ENCODE measurements around the gene MTR.

- TF ChIP-seq REST (IDR thresholded peaks at IDR 0.05; ENCODE audit: insufficient read depth in 1 of 2, low read depth in 2 of 2, low read length in 2 of 2) (no peak), SIN3A (IDR thresholded peaks at IDR 0.05; ENCODE audit: borderline replicate concordance, insufficient read depth, low read length) (no peak)
Observed at GRCh38 chr1:236779312-236779711, 15.8 kb upstream of the MTR start.

Measured in PFSK-1 (cell line).